HG02642 (cell line): ENCODE measurements around the gene PAN2.
"Not testable (repeated sequence)": the region's sequence is repeated elsewhere in the genome, so short reads cannot be mapped to it uniquely, and the experiment has no call there.

Experiments
- ATAC-seq: cut with Tn5 transposase; IDR thresholded peaks from one replicate; pipeline ENCODE4 v1.9.1; 2021; ENCODE audit warnings: mild to moderate bottlenecking; ENCODE audit not compliant: unreplicated experiment, poor library complexity

Gene PAN2

GRCh38 chr12:56274299-56274698 lies 59.5 kb downstream of the PAN2 start:
- no peak for ATAC-seq

GRCh38 chr12:56272468-56272867 lies 61.3 kb downstream of the PAN2 start:
- ATAC-seq, result not testable (repeated sequence)

- ATAC-seq, result no peak
Measured at GRCh38 chr12:56271031-56271430, 62.8 kb downstream of the PAN2 start.

- no peak for ATAC-seq
Measured at GRCh38 chr12:56267443-56268071, 66.2 kb downstream of the PAN2 start.

GRCh38 chr12:56266693-56267442 lies 66.9 kb downstream of the PAN2 start, which contains the start of gene COQ10A:
Gene COQ10A (plus strand): TSS chr12:56266942. CDS start chr12:56267119, 177 bp downstream.
- ATAC-seq, result peak; percentile 91
